ENCODE measurements around the gene KIF22. TPM values are rescaled to one million over a fixed set of nuclear protein-coding genes. Genes with fewer than 3 reads are reported as not detected.
A peak's percentile ranks its signal among the peaks of the same experiment; 100 is the strongest.
"Not testable (repeated sequence)": the region's sequence is repeated elsewhere in the genome, so short reads cannot be mapped to it uniquely, and the experiment has no call there.

The KIF22 gene
- total and polyA plus RNA-seq, 2 donors (not counting 1 experiment from before 2014, with no cell fraction given), result 12.3 to 17.7 TPM

GRCh38 chr16:29775742-29776408 is 14.7 kb upstream of the KIF22 start:
- no peaks in the 10 kb centered on the region for H3K79me2 ChIP-seq (ENCODE audit: control insufficient read depth, insufficient read depth, low read length)
- no peaks in the 10 kb centered on the region for H3K4me1 ChIP-seq (ENCODE audit: control insufficient read depth, extremely low read depth, insufficient read depth, low read length)
- H3K4me2 ChIP-seq (ENCODE audit: extremely low read depth, insufficient read depth, low read length), result no peak overlapping the region
- H3K9ac ChIP-seq (ENCODE audit: insufficient read depth, low read length), result no peak overlapping the region
- no peak overlapping the region for H2AFZ ChIP-seq (ENCODE audit: low read length)
- DNase-seq (ENCODE audit: low read depth in 2 of 2), result peak; percentile 48 to 62
- no peaks in the 10 kb centered on the region for H4K20me1 ChIP-seq (ENCODE audit: control insufficient read depth, extremely low read depth, insufficient read depth, low read length)
- TF ChIP-seq EZH2 (IDR thresholded peaks at IDR 0.05; ENCODE audit: low read length, missing control alignments) (no peak), CTCF (conservative IDR thresholded peaks at IDR 0.05 in 1 of 2, IDR thresholded peaks at IDR 0.05 in 1 of 2; ENCODE audit: low read depth in 1 of 2, low read length in 2 of 2) (no peak)
- no peak overlapping the region for H3K4me3 ChIP-seq (replicated peaks in 1 of 4; ENCODE audit: control extremely low read depth in 1 of 4, insufficient read depth in 1 of 4, low read depth in 3 of 4, low read length in 4 of 4)
- no peaks in the 10 kb centered on the region for H3K9me3 ChIP-seq (ENCODE audit: control insufficient read depth, insufficient read depth, low read depth, low read length)
- H3K27ac ChIP-seq (ENCODE audit: insufficient read depth, low read length), result no peak overlapping the region
- H3K27me3 ChIP-seq (ENCODE audit: control insufficient read depth, insufficient read depth, low read length), result peaks cover 17% of the 10 kb centered on the region
- no peaks in the 10 kb centered on the region for H3K36me3 ChIP-seq (ENCODE audit: control insufficient read depth, insufficient read depth, low read length)

GRCh38 chr16:29777576-29778350 is 12.8 kb upstream of the KIF22 start, which contains the start of gene ZG16:
TSS of gene ZG16 (plus strand) at chr16:29778256. CDS start at chr16:29779267, 1,011 bp downstream.
- Histone ChIP-seq H3K4me1 (ENCODE audit: control insufficient read depth, extremely low read depth, insufficient read depth, low read length) (no peaks in the 10 kb centered on the region), H3K9me3 (ENCODE audit: control insufficient read depth, insufficient read depth, low read depth, low read length) (no peaks in the 10 kb centered on the region), H3K36me3 (ENCODE audit: control insufficient read depth, insufficient read depth, low read length) (no peaks in the 10 kb centered on the region), H3K4me3 (replicated peaks in 1 of 4; ENCODE audit: control extremely low read depth in 1 of 4, insufficient read depth in 1 of 4, low read depth in 3 of 4, low read length in 4 of 4) (no peak within 1 kb of the TSS), H3K27ac (ENCODE audit: insufficient read depth, low read length) (no peak within 1 kb of the TSS), H3K9ac (ENCODE audit: insufficient read depth, low read length) (no peak within 1 kb of the TSS), H2AFZ (ENCODE audit: low read length) (no peak within 1 kb of the TSS), H3K79me2 (ENCODE audit: control insufficient read depth, insufficient read depth, low read length) (no peaks in the 10 kb centered on the region), H3K27me3 (ENCODE audit: control insufficient read depth, insufficient read depth, low read length) (peaks cover 20% of the 10 kb centered on the region), H3K4me2 (ENCODE audit: extremely low read depth, insufficient read depth, low read length) (no peak within 1 kb of the TSS), H4K20me1 (ENCODE audit: control insufficient read depth, extremely low read depth, insufficient read depth, low read length) (no peaks in the 10 kb centered on the region)
- TF ChIP-seq CTCF (conservative IDR thresholded peaks at IDR 0.05 in 1 of 2, IDR thresholded peaks at IDR 0.05 in 1 of 2; ENCODE audit: low read depth in 1 of 2, low read length in 2 of 2), result no peak
- TF ChIP-seq EZH2 (IDR thresholded peaks at IDR 0.05; ENCODE audit: low read length, missing control alignments), result no peak
- DNase-seq (ENCODE audit: low read depth in 2 of 2), result no peak

GRCh38 chr16:29779474-29779873 is 11.1 kb upstream of the KIF22 start:
- Histone ChIP-seq H3K36me3 (ENCODE audit: control insufficient read depth, insufficient read depth, low read length) (no peaks in the 10 kb centered on the region), H3K4me2 (ENCODE audit: extremely low read depth, insufficient read depth, low read length) (no peak overlapping the region), H3K79me2 (ENCODE audit: control insufficient read depth, insufficient read depth, low read length) (no peaks in the 10 kb centered on the region), H3K9me3 (ENCODE audit: control insufficient read depth, insufficient read depth, low read depth, low read length) (no peaks in the 10 kb centered on the region), H3K27ac (ENCODE audit: insufficient read depth, low read length) (no peak overlapping the region), H3K4me3 (replicated peaks in 1 of 4; ENCODE audit: control extremely low read depth in 1 of 4, insufficient read depth in 1 of 4, low read depth in 3 of 4, low read length in 4 of 4) (no peak overlapping the region), H4K20me1 (ENCODE audit: control insufficient read depth, extremely low read depth, insufficient read depth, low read length) (no peaks in the 10 kb centered on the region), H2AFZ (ENCODE audit: low read length) (no peak overlapping the region), H3K9ac (ENCODE audit: insufficient read depth, low read length) (no peak overlapping the region), H3K4me1 (ENCODE audit: control insufficient read depth, extremely low read depth, insufficient read depth, low read length) (no peaks in the 10 kb centered on the region), H3K27me3 (ENCODE audit: control insufficient read depth, insufficient read depth, low read length) (peaks cover 20% of the 10 kb centered on the region)
- TF ChIP-seq CTCF (conservative IDR thresholded peaks at IDR 0.05 in 1 of 2, IDR thresholded peaks at IDR 0.05 in 1 of 2; ENCODE audit: low read depth in 1 of 2, low read length in 2 of 2) (no peak), EZH2 (IDR thresholded peaks at IDR 0.05; ENCODE audit: low read length, missing control alignments) (no peak)
- DNase-seq (ENCODE audit: low read depth in 2 of 2), result no peak

GRCh38 chr16:29783094-29783953 is 7.2 kb upstream of the KIF22 start:
- H2AFZ ChIP-seq (ENCODE audit: low read length); H3K79me2 ChIP-seq (ENCODE audit: control insufficient read depth, insufficient read depth, low read length); H3K4me2 ChIP-seq (ENCODE audit: extremely low read depth, insufficient read depth, low read length); H3K9ac ChIP-seq (ENCODE audit: insufficient read depth, low read length); H3K27ac ChIP-seq (ENCODE audit: insufficient read depth, low read length); H4K20me1 ChIP-seq (ENCODE audit: control insufficient read depth, extremely low read depth, insufficient read depth, low read length); DNase-seq (ENCODE audit: low read depth in 2 of 2); H3K4me1 ChIP-seq (ENCODE audit: control insufficient read depth, extremely low read depth, insufficient read depth, low read length); H3K4me3 ChIP-seq (replicated peaks in 1 of 4; ENCODE audit: control extremely low read depth in 1 of 4, insufficient read depth in 1 of 4, low read depth in 3 of 4, low read length in 4 of 4); H3K36me3 ChIP-seq (ENCODE audit: control insufficient read depth, insufficient read depth, low read length); H3K9me3 ChIP-seq (ENCODE audit: control insufficient read depth, insufficient read depth, low read depth, low read length): not testable (repeated sequence)
- peaks cover 20% of the 10 kb centered on the region for H3K27me3 ChIP-seq (ENCODE audit: control insufficient read depth, insufficient read depth, low read length)

Data from fibroblast of lung (primary cell).